SU-DHL-6 (cell line): ENCODE measurements around the gene PEA15.

ENCODE experiments used
- H2AFZ ChIP-seq: fragments of 200-600 bp; sonication (generic); 2 replicates; pipeline ENCODE4 v1.6.1; 2014; ENCODE audit warnings: low read depth, mild to moderate bottlenecking, moderate library complexity, mixed read lengths, antibody characterized with exemption, low read length; ENCODE audit not compliant: severe bottlenecking
- H3F3A ChIP-seq: fragments of 200-600 bp; shearing (Covaris generic); 2 replicates; pipeline ENCODE4 v1.6.0; 2016; ENCODE audit warnings: antibody characterized with exemption, mild to moderate bottlenecking; ENCODE audit not compliant: insufficient read depth
- H3K27ac ChIP-seq: fragments of 200-600 bp; sonication (generic); 2 replicates; pipeline ENCODE4 v1.5.1; 2016; ENCODE audit warnings: low read depth, mild to moderate bottlenecking, low read length, moderate library complexity, mixed read lengths
- H3K27me3 ChIP-seq: fragments of 200-600 bp; sonication (generic), shearing (Covaris generic); 2 replicates; pipeline ENCODE4 v1.6.0; 2014; ENCODE audit warnings: mild to moderate bottlenecking, low read length
- H3K36me3 ChIP-seq: fragments of 200-600 bp; sonication (generic); 2 replicates; pipeline ENCODE4 v1.6.1; 2014; ENCODE audit warnings: mild to moderate bottlenecking, low read length, mixed read lengths
- H3K4me2 ChIP-seq: fragments of 300-600, 200-600 bp; shearing (Covaris generic), sonication (generic); 2 replicates; pipeline ENCODE4 v1.6.0; 2014; ENCODE audit warnings: low read length, low read depth, mild to moderate bottlenecking; ENCODE audit not compliant: poor library complexity, severe bottlenecking
- H3K4me3 ChIP-seq: fragments of 200-600 bp; sonication (generic); 2 replicates; pipeline ENCODE4 v1.5.1; 2014; ENCODE audit warnings: antibody characterized with exemption, low read length, mild to moderate bottlenecking, mixed read lengths; ENCODE audit not compliant: insufficient read depth, poor library complexity, severe bottlenecking
- H3K79me2 ChIP-seq: fragments of 200-600 bp; sonication (generic); 2 replicates; pipeline ENCODE4 v1.6.1; 2014; ENCODE audit warnings: mild to moderate bottlenecking, low read length, moderate library complexity; ENCODE audit not compliant: insufficient read depth
- H3K9ac ChIP-seq: fragments of 200-600 bp; sonication (generic); 2 replicates; pipeline ENCODE4 v1.7.0; 2014; ENCODE audit warnings: mild to moderate bottlenecking, low read length
- H3K9me2 ChIP-seq: fragments of 200-600 bp; sonication (generic); replicated peaks from 2 replicates; pipeline ENCODE4 v1.6.1; 2014; ENCODE audit warnings: low read length; ENCODE audit not compliant: insufficient read depth
- H3K9me3 ChIP-seq: fragments of 200-600 bp; sonication (generic); 2 replicates; pipeline ENCODE4 v1.6.1; 2014; ENCODE audit warnings: low read length, mixed read lengths; ENCODE audit not compliant: insufficient read depth
- H4K20me1 ChIP-seq: fragments of 200-600 bp; sonication (generic); 2 replicates; pipeline ENCODE4 v1.6.1; 2014; ENCODE audit warnings: low read depth, mild to moderate bottlenecking, antibody characterized with exemption, low read length, moderate library complexity, mixed read lengths
- EZH2phosphoT487 ChIP-seq: fragments of 200-600 bp; sonication (generic), shearing (Covaris generic); conservative IDR thresholded peaks from 2 replicates; pipeline ENCODE4 v1.6.1; 2018; ENCODE audit warnings: mild to moderate bottlenecking, antibody characterized with exemption, low read length, moderate library complexity, mixed read lengths
- TF ChIP-seq, protein P1 (sequence below): fragments of 200-600 bp; sonication (generic); IDR thresholded peaks from one replicate; pipeline ENCODE4 v1.5.1; 2017; ENCODE audit warnings: antibody characterized with exemption, mild to moderate bottlenecking, low read length, moderate library complexity; ENCODE audit not compliant: insufficient read depth, poor library complexity, severe bottlenecking

The PEA15 gene

DNA sequence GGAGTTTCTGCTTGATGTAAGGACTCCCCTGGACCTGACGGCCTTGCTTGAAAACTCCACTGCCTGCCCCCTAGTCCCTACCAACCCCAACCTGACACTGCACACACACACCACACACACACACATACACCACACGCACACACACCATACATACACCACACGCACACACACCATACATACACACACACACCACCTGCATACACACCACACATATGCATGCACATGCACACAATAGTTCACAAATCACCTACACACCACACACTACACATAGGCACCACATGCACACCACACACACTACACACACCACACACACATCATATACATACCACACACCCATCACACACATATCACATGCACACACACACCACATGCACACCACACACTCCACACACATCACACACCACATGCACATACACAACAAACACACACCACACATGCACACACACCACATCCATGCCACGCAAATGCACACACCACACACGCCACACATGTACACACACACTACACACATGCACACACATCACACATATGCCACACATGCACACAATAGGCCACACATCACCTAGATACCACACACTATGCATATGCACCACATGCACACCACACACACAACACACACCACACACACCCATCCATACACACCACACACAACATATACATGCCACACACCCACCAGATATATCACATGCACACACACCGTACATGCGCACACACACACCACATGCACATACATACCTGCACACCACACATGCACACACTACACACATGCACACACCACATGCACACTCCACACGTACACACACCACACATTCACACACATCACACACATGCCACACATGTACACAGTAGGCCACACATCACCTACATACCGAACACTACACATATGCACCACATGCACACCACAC is 11.1 kb upstream of the PEA15 start:
- Histone ChIP-seq H3K27me3 (no peaks in the 10 kb centered on the region), H3K9ac (no peak overlapping the region), H3K4me3 (no peak overlapping the region), H3K36me3 (no peaks in the 10 kb centered on the region), H3F3A (no peaks in the 10 kb centered on the region), H3K79me2 (no peaks in the 10 kb centered on the region), H3K9me3 (no peaks in the 10 kb centered on the region), H3K9me2 (no peaks in the 10 kb centered on the region), H2AFZ (no peak overlapping the region), H4K20me1 (no peaks in the 10 kb centered on the region), H3K27ac (no peak overlapping the region), H3K4me2 (no peak overlapping the region)
- TF ChIP-seq, protein P1, sequence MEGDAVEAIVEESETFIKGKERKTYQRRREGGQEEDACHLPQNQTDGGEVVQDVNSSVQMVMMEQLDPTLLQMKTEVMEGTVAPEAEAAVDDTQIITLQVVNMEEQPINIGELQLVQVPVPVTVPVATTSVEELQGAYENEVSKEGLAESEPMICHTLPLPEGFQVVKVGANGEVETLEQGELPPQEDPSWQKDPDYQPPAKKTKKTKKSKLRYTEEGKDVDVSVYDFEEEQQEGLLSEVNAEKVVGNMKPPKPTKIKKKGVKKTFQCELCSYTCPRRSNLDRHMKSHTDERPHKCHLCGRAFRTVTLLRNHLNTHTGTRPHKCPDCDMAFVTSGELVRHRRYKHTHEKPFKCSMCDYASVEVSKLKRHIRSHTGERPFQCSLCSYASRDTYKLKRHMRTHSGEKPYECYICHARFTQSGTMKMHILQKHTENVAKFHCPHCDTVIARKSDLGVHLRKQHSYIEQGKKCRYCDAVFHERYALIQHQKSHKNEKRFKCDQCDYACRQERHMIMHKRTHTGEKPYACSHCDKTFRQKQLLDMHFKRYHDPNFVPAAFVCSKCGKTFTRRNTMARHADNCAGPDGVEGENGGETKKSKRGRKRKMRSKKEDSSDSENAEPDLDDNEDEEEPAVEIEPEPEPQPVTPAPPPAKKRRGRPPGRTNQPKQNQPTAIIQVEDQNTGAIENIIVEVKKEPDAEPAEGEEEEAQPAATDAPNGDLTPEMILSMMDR, result no peak
- TF ChIP-seq EZH2phosphoT487, result no peak

DNA sequence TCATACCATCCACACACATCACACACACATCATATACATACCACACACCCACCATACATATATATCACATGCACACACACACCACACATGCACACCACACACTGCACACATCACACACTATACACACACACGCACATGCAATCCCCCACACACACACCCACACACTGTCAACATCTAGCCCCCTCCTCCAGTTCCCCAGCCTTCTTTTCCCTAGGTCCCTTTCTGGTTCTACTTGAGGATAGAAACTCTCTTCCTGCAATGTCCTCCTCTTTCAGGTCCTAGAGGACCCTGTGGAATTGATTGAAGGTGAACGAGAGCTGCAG is 10.5 kb upstream of the PEA15 start:
- no peak overlapping the region for H3K27ac ChIP-seq
- no peaks in the 10 kb centered on the region for H3F3A ChIP-seq
- no peaks in the 10 kb centered on the region for H3K9me3 ChIP-seq
- H3K27me3 ChIP-seq, result no peaks in the 10 kb centered on the region
- H3K36me3 ChIP-seq, result no peaks in the 10 kb centered on the region
- H3K9me2 ChIP-seq, result no peaks in the 10 kb centered on the region
- TF ChIP-seq EZH2phosphoT487, result no peak
- TF ChIP-seq, protein P1, result no peak
- H2AFZ ChIP-seq, result no peak overlapping the region
- H3K79me2 ChIP-seq, result no peaks in the 10 kb centered on the region
- no peak overlapping the region for H3K4me3 ChIP-seq
- no peak overlapping the region for H3K9ac ChIP-seq
- no peaks in the 10 kb centered on the region for H4K20me1 ChIP-seq
- H3K4me2 ChIP-seq, result no peak overlapping the region

DNA sequence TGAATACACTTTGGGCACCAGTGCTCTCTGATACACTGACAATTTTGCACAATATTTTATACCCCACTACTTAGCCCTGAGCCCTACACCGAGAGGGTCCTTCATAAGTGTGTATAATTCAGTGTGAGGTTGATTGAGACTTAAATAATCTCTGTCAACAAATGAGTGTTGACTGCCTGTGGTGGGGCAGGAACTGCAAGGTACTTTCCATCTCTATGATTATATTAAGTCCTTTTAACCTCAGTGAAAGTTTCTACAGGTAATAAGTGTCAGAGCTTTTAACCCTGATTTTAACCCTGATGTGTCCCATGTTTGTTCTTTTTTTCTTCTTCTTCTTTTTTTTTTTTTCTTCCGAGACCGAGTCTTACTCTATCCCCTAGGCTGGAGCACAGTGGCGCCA is 9.0 kb upstream of the PEA15 start:
- Histone ChIP-seq H3F3A (no peaks in the 10 kb centered on the region), H3K4me2 (no peak overlapping the region), H3K9me3 (no peaks in the 10 kb centered on the region), H3K4me3 (no peak overlapping the region), H3K36me3 (no peaks in the 10 kb centered on the region), H3K9ac (no peak overlapping the region), H3K27me3 (no peaks in the 10 kb centered on the region), H4K20me1 (no peaks in the 10 kb centered on the region), H3K27ac (no peak overlapping the region), H2AFZ (no peak overlapping the region), H3K9me2 (no peaks in the 10 kb centered on the region), H3K79me2 (no peaks in the 10 kb centered on the region)
- TF ChIP-seq EZH2phosphoT487, result no peak
- TF ChIP-seq, protein P1, result no peak
